ENCODE measurements around the gene TAF3.

The TAF3 gene

GRCh38 chr10:7787857-7788638 lies 30.3 kb upstream of the TAF3 start, which contains the start of the genes ATP5F1C and KIN:
Gene ATP5F1C (plus strand): TSS chr10:7788177. CDS start chr10:7788208, 31 bp downstream.
Gene KIN (minus strand): TSS chr10:7787993. CDS start chr10:7787933, 60 bp downstream.
- no peak for TF ChIP-seq CTCF (IDR thresholded peaks at IDR 0.05; ENCODE audit: low read depth, low read length, missing control alignments)
- H3K4me3 ChIP-seq (ENCODE audit: low read depth, low read length): peak within 1 kb of the TSS; percentile 80
- peak; percentile 93 for DNase-seq (ENCODE audit: low read depth)
- in situ Hi-C loops (cut with HindIII; ENCODE audit: low sequenced_read_pairs): no loop called here

- no peak for TF ChIP-seq CTCF (IDR thresholded peaks at IDR 0.05; ENCODE audit: low read depth, low read length, missing control alignments)
Measured at GRCh38 chr10:7788639-7789286, 29.5 kb upstream of the TAF3 start.

GRCh38 chr10:7789390-7789789 lies 28.9 kb upstream of the TAF3 start:
- H3K4me3 ChIP-seq (ENCODE audit: low read depth, low read length): peak overlapping the region; percentile 80

More at GRCh38 chr10:7788639-7789286, 29.5 kb upstream of the TAF3 start:
- in situ Hi-C loops (cut with HindIII; ENCODE audit: low sequenced_read_pairs): no loop called here
- DNase-seq (ENCODE audit: low read depth): no peak
- peak overlapping the region; percentile 80 for H3K4me3 ChIP-seq (ENCODE audit: low read depth, low read length)

GRCh38 chr10:7792541-7792940 lies 25.8 kb upstream of the TAF3 start:
- no peak overlapping the region for H3K4me3 ChIP-seq (ENCODE audit: low read depth, low read length)
- in situ Hi-C loops (cut with HindIII; ENCODE audit: low sequenced_read_pairs): no loop called here
- no peak for TF ChIP-seq CTCF (IDR thresholded peaks at IDR 0.05; ENCODE audit: low read depth, low read length, missing control alignments)
- DNase-seq (ENCODE audit: low read depth): no peak

More at GRCh38 chr10:7789390-7789789, 28.9 kb upstream of the TAF3 start:
- no peak for DNase-seq (ENCODE audit: low read depth)
- TF ChIP-seq CTCF (IDR thresholded peaks at IDR 0.05; ENCODE audit: low read depth, low read length, missing control alignments): no peak
- in situ Hi-C loops (cut with HindIII; ENCODE audit: low sequenced_read_pairs): no loop called here

- in situ Hi-C loops (cut with HindIII; ENCODE audit: low sequenced_read_pairs): no loop called here
- no peak for TF ChIP-seq CTCF (IDR thresholded peaks at IDR 0.05; ENCODE audit: low read depth, low read length, missing control alignments)
- no peak for DNase-seq (ENCODE audit: low read depth)
- no peak overlapping the region for H3K4me3 ChIP-seq (ENCODE audit: low read depth, low read length)
Measured at GRCh38 chr10:7794251-7795026, 23.9 kb upstream of the TAF3 start.

- H3K4me3 ChIP-seq (ENCODE audit: low read depth, low read length): no peak overlapping the region
- in situ Hi-C loops (cut with HindIII; ENCODE audit: low sequenced_read_pairs): no loop called here
- no peak for DNase-seq (ENCODE audit: low read depth)
- no peak for TF ChIP-seq CTCF (IDR thresholded peaks at IDR 0.05; ENCODE audit: low read depth, low read length, missing control alignments)
Measured at GRCh38 chr10:7795605-7796004, 22.7 kb upstream of the TAF3 start.
